Measurements from ENCODE around the gene GPX4.

The GPX4 gene

DNA sequence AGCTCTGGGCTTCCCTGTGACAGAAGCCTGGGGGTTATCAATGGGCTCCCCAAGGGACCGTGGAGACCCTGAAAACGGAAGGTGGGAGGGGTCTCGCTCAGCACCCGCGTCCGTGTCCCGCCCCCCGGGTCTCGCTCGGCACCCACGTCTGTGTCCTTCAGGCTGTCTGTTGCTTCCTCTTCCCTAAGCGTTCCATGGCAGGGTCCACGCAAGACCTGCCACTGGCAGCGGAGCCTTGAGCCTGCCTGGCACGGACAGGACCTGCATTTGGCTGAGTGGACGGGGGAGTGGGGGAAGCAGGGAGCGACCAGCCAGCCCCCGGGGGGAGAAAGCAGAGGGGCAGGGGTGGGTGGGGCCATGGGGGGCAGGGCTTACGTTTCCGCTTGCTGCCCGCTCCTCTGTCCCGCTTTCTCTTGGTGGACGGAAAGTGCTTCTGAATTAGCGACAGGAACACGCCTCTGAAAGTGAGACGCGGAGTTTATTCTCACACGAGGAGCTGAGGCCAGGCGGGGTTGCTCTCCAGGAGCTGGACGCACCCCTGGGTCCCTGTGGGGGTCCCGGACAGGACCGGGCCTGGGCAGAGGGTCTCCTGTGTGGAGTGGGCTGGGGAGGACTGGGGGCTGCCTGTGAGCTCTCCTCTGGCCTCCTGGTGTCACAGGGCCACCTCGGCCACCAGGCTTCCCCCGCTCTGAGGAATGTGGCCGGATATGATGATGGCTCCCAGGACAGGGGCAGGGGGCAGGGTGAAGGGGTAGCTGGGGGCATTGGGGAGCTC lies 12.0 kb downstream of the GPX4 start:
- no peaks in the 10 kb centered on the region for H3K9me3 ChIP-seq (ENCODE audit: control insufficient read depth in 1 of 2, low read length in 2 of 2)
- no peaks in the 10 kb centered on the region for H3K27me3 ChIP-seq (ENCODE audit: low read depth, low read length)
- H3K4me3 ChIP-seq (ENCODE audit: low read depth in 1 of 2, low read length in 2 of 2) = no peak overlapping the region
- no peak overlapping the region for H3K27ac ChIP-seq (ENCODE audit: low read length)
- H3K36me3 ChIP-seq (ENCODE audit: control insufficient read depth in 1 of 2, insufficient read depth in 2 of 2, low read length in 2 of 2) = peaks cover 32 to 79% of the 10 kb centered on the region in 2 donors
- H3K4me1 ChIP-seq (ENCODE audit: control insufficient read depth in 1 of 2, insufficient read depth in 2 of 2, low read length in 2 of 2) = peaks cover 0 to 25% of the 10 kb centered on the region in 2 donors

DNA sequence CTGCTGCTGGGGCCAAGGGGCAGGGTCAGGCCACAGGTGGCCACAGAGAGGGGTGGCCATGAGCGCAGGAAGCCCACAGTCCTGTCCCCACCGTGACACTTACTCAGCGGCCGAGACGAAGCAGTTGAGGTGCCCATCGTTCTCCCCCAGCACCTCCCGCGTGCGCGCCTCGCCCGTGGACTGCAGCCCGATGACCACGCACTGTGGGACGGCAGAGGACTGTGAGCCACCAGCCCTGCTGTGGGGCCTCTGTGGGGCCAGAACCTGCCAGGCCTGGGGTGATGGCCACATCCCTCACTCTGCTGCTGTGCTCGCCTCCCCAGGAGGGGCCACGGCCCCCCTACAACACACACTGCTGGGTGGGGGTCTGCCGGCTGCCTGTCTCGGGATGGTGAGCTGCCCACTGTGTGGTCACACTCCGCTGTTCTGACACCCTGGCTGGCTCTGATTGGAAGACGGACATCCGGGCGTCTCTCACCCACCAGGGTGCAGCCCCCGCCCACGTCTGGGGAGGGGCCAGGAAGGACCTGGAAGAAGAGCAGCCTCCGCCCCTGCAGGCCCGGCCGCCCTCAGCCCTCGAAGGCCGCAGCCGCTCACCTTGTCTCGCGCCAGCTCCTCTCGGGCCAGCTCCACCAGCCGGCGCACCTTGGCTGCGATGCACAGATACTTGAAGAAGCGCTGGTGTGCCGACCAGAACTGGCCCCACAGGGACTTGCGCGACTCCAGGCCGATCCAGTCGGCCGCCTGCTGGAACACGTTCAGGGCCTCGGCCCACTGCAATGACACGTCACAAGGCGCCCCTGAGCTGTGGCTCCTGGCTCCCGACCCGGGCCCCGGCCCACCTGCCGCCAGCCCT lies 13.2 kb downstream of the GPX4 start:
- peaks cover 36 to 82% of the 10 kb centered on the region in 2 donors for H3K36me3 ChIP-seq (ENCODE audit: control insufficient read depth in 1 of 2, insufficient read depth in 2 of 2, low read length in 2 of 2)
- H3K27ac ChIP-seq (ENCODE audit: low read length) = no peak overlapping the region
- H3K4me3 ChIP-seq (ENCODE audit: low read depth in 1 of 2, low read length in 2 of 2) = no peak overlapping the region
- H3K4me1 ChIP-seq (ENCODE audit: control insufficient read depth in 1 of 2, insufficient read depth in 2 of 2, low read length in 2 of 2) = peaks cover 0 to 23% of the 10 kb centered on the region in 2 donors
- no peaks in the 10 kb centered on the region for H3K9me3 ChIP-seq (ENCODE audit: control insufficient read depth in 1 of 2, low read length in 2 of 2)
- no peaks in the 10 kb centered on the region for H3K27me3 ChIP-seq (ENCODE audit: low read depth, low read length)

DNA sequence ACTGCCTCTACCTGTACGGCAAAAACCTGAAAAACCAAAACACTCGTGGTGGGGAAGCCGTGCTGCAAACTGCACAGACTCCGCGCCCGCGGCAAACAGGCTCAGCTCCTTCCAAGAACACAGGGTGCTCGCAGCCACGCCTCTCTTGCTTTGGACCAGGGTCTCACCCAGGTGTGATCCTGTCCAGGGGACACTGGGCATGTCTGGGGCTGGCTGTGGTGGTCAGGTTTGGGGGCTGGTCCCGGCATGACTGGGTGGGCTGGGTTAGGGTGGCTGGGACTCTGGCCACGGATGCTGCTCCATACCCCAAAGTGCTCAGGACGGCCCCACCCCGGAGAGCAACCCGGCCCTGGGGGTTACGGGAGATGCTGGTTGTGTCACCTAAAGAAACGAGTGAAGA lies 13.9 kb downstream of the GPX4 start:
- Histone ChIP-seq H3K27ac (ENCODE audit: low read length) (no peak overlapping the region), H3K36me3 (ENCODE audit: control insufficient read depth in 1 of 2, insufficient read depth in 2 of 2, low read length in 2 of 2) (peaks cover 40 to 83% of the 10 kb centered on the region in 2 donors), H3K4me3 (ENCODE audit: low read depth in 1 of 2, low read length in 2 of 2) (no peak overlapping the region), H3K27me3 (ENCODE audit: low read depth, low read length) (no peaks in the 10 kb centered on the region), H3K9me3 (ENCODE audit: control insufficient read depth in 1 of 2, low read length in 2 of 2) (no peaks in the 10 kb centered on the region), H3K4me1 (ENCODE audit: control insufficient read depth in 1 of 2, insufficient read depth in 2 of 2, low read length in 2 of 2) (peaks cover 0 to 16% of the 10 kb centered on the region in 2 donors)

DNA sequence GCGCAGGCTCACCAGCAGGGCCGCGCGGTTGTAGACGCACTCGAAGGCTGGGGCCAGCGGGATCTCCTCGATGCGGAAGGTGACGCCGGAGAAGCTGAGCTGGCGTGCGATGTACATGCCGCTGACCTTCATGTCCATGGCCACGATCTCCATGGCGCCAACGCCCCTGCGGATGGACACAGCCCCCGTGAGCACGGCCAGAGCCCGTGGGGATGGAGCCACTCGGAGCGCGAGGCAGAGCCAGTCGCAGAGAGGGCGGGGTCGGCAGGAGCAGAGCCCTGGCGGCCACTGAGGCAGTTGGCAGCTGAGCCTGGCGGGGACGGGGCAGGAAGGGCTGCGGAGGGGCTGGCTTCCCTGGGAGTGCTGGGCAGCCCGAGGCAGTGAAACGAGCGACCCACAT lies 15.2 kb downstream of the GPX4 start:
- H3K27me3 ChIP-seq (ENCODE audit: low read depth, low read length) = no peaks in the 10 kb centered on the region
- H3K27ac ChIP-seq (ENCODE audit: low read length) = no peak overlapping the region
- peaks cover 39 to 90% of the 10 kb centered on the region in 2 donors for H3K36me3 ChIP-seq (ENCODE audit: control insufficient read depth in 1 of 2, insufficient read depth in 2 of 2, low read length in 2 of 2)
- no peaks in the 10 kb centered on the region for H3K9me3 ChIP-seq (ENCODE audit: control insufficient read depth in 1 of 2, low read length in 2 of 2)
- H3K4me3 ChIP-seq (ENCODE audit: low read depth in 1 of 2, low read length in 2 of 2) = no peak overlapping the region
- H3K4me1 ChIP-seq (ENCODE audit: control insufficient read depth in 1 of 2, insufficient read depth in 2 of 2, low read length in 2 of 2) = peaks cover 0 to 11% of the 10 kb centered on the region in 2 donors

DNA sequence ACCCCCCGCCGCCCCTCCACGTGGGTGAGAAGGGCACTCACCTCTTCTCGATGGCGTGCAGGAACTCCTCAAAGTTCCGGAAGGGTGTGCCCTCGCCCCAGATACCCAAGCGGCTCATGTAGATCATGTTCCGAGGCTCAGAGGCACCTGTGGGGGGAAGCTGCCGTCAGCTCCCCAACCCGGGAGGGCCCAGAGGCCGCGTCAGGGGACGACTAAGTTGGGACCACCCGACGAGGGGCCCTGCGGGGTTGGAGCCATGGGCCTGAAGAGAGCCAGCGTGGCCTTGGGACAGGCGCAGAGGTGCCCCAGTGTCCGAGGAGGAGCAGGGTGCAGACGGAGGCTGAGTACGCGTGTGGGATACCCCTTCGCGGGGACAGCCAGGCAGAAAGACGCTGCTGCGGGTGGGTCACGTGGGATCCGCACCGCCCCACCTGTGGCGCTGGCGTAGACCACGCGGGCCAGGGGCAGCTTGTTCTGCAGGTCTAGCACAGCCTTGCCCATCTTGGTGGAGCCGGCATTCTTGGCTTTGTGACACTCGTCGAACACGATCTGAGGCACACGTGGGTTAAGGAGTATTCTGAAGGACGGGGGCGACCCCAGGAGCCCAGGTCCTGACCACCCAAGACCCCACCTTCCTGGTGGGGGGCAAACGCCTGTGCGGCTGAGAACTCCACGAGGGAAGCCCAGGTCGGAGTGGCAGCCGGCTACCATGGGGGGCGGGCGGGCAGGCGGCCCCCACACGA lies 15.9 kb downstream of the GPX4 start:
- Histone ChIP-seq H3K4me1 (ENCODE audit: control insufficient read depth in 1 of 2, insufficient read depth in 2 of 2, low read length in 2 of 2) (peaks cover 0 to 7% of the 10 kb centered on the region in 2 donors), H3K4me3 (ENCODE audit: low read depth in 1 of 2, low read length in 2 of 2) (no peak overlapping the region), H3K27ac (ENCODE audit: low read length) (no peak overlapping the region), H3K9me3 (ENCODE audit: control insufficient read depth in 1 of 2, low read length in 2 of 2) (no peaks in the 10 kb centered on the region), H3K27me3 (ENCODE audit: low read depth, low read length) (no peaks in the 10 kb centered on the region), H3K36me3 (ENCODE audit: control insufficient read depth in 1 of 2, insufficient read depth in 2 of 2, low read length in 2 of 2) (peaks cover 39 to 91% of the 10 kb centered on the region in 2 donors)

DNA sequence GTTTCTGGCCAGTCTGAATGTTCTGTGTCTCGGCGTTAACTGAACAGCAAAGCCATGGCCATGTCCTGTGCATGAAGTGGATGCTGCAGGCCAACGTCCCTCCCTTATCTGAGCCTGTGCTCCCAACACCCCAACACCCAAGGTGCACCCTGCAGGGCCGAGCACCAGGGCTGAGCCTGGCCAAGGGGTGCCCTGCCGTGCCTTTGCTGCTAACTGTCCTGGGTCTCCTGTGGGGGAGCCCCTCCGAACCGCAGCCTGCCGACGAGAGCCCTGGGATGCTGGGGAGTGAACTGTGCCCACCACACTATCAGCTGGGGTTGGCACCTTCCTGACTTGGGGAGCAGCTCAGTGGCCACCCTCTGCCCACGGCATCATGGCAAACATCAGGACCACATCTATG lies 17.6 kb downstream of the GPX4 start:
- H3K4me1 ChIP-seq (ENCODE audit: control insufficient read depth in 1 of 2, insufficient read depth in 2 of 2, low read length in 2 of 2) = peaks cover 0 to 7% of the 10 kb centered on the region in 2 donors
- H3K4me3 ChIP-seq (ENCODE audit: low read depth in 1 of 2, low read length in 2 of 2) = no peak overlapping the region
- H3K27ac ChIP-seq (ENCODE audit: low read length) = no peak overlapping the region
- peaks cover 40 to 95% of the 10 kb centered on the region in 2 donors for H3K36me3 ChIP-seq (ENCODE audit: control insufficient read depth in 1 of 2, insufficient read depth in 2 of 2, low read length in 2 of 2)
- no peaks in the 10 kb centered on the region for H3K27me3 ChIP-seq (ENCODE audit: low read depth, low read length)
- H3K9me3 ChIP-seq (ENCODE audit: control insufficient read depth in 1 of 2, low read length in 2 of 2) = no peaks in the 10 kb centered on the region

DNA sequence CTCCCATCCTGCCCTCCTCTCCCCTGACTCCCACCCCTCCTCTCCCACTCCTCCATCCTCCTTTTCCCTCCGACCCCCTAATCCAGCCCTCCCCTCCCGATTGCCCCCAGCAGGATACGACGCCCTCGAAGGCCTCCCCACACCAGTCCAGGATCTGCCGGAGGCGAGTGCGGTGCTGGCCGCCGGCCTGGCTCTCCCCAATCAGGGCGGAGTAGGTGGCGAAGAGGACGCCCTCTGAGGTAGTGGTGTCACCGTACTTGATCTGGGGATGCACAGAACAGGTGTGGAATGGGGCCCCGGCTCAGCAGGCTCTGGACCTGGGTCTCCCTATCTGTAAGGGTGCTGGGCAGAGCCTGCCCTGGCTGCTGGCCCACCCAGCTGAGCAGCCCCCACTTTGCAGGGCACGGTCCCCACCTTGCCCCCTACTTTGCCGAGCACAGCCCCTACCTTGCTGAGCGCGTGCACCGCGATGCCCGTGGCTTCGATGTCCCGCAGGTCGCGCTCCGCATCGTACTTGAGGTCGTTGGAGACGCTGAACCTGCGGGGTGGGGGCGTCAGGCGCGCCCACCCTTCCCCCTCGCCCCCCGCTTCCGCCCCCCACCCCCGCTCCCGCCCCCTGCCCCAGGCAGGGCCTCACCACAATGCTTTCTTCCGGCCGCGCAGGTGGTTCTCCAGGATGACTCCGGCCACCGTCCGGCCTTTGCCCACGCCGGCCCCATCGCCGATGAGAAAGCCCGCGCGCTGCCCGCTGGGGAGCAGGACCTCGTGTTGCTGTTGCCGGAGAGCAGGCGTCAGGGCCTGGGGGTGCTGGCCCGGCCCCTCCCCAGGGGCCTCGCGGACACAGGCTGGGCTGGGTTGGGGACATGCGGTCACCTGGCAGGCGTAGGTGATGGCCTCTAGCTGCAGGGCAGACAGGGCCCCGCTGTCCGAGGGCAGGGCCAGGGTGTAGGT lies 18.5 kb downstream of the GPX4 start:
- Histone ChIP-seq H3K4me1 (ENCODE audit: control insufficient read depth in 1 of 2, insufficient read depth in 2 of 2, low read length in 2 of 2) (peaks cover 0 to 7% of the 10 kb centered on the region in 2 donors), H3K4me3 (ENCODE audit: low read depth in 1 of 2, low read length in 2 of 2) (no peak overlapping the region), H3K36me3 (ENCODE audit: control insufficient read depth in 1 of 2, insufficient read depth in 2 of 2, low read length in 2 of 2) (peaks cover 39 to 95% of the 10 kb centered on the region in 2 donors), H3K27me3 (ENCODE audit: low read depth, low read length) (no peaks in the 10 kb centered on the region), H3K27ac (ENCODE audit: low read length) (no peak overlapping the region), H3K9me3 (ENCODE audit: control insufficient read depth in 1 of 2, low read length in 2 of 2) (no peaks in the 10 kb centered on the region)

DNA sequence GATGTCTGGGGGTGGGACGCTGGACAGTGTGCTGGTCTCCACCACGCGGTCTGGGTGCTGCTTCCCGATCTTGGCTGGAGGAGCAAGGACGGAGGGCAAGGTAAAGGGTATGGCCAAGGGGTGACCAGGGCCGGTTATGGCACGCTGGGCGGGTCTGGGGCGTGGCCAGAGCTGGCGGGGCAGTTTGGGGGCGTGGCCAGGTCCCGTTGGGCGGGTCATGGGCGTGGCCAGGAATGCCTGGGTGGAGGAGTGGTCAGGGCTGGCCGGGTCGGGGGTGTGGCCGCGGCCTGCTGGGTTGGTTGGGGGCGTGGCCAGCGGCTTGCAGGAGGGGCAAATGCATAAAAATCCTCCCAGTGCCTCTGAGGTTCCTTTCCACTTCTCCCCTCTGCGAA lies 19.2 kb downstream of the GPX4 start:
- H3K4me3 ChIP-seq (ENCODE audit: low read depth in 1 of 2, low read length in 2 of 2) = no peak overlapping the region
- peaks cover 0 to 7% of the 10 kb centered on the region in 2 donors for H3K4me1 ChIP-seq (ENCODE audit: control insufficient read depth in 1 of 2, insufficient read depth in 2 of 2, low read length in 2 of 2)
- no peaks in the 10 kb centered on the region for H3K27me3 ChIP-seq (ENCODE audit: low read depth, low read length)
- H3K27ac ChIP-seq (ENCODE audit: low read length) = no peak overlapping the region
- peaks cover 35 to 95% of the 10 kb centered on the region in 2 donors for H3K36me3 ChIP-seq (ENCODE audit: control insufficient read depth in 1 of 2, insufficient read depth in 2 of 2, low read length in 2 of 2)
- H3K9me3 ChIP-seq (ENCODE audit: control insufficient read depth in 1 of 2, low read length in 2 of 2) = no peaks in the 10 kb centered on the region

DNA sequence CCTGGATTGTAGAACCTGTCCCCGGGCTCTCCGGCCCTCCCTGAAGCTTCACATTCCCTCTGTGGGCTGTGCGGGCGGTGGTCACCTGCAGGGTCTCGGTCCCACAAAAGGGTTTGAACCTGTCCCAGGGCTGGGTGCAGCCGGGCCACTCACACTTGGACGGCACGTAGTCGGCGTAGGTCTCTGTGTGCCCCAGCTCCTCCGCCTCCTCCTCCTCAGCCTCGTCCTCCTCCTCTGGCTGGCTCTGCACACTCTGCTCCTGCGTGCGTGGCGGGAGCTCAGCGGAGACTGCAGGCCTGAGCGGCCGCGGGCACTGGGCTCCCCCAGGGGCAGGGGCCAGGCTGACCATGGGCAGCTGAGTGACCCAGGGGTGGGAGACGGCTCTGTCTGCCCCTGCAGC lies 19.6 kb downstream of the GPX4 start:
- H3K27ac ChIP-seq (ENCODE audit: low read length) = no peak overlapping the region
- H3K4me1 ChIP-seq (ENCODE audit: control insufficient read depth in 1 of 2, insufficient read depth in 2 of 2, low read length in 2 of 2) = peaks cover 0 to 7% of the 10 kb centered on the region in 2 donors
- H3K27me3 ChIP-seq (ENCODE audit: low read depth, low read length) = no peaks in the 10 kb centered on the region
- no peaks in the 10 kb centered on the region for H3K9me3 ChIP-seq (ENCODE audit: control insufficient read depth in 1 of 2, low read length in 2 of 2)
- no peak overlapping the region for H3K4me3 ChIP-seq (ENCODE audit: low read depth in 1 of 2, low read length in 2 of 2)
- peaks cover 35 to 93% of the 10 kb centered on the region in 2 donors for H3K36me3 ChIP-seq (ENCODE audit: control insufficient read depth in 1 of 2, insufficient read depth in 2 of 2, low read length in 2 of 2)

DNA sequence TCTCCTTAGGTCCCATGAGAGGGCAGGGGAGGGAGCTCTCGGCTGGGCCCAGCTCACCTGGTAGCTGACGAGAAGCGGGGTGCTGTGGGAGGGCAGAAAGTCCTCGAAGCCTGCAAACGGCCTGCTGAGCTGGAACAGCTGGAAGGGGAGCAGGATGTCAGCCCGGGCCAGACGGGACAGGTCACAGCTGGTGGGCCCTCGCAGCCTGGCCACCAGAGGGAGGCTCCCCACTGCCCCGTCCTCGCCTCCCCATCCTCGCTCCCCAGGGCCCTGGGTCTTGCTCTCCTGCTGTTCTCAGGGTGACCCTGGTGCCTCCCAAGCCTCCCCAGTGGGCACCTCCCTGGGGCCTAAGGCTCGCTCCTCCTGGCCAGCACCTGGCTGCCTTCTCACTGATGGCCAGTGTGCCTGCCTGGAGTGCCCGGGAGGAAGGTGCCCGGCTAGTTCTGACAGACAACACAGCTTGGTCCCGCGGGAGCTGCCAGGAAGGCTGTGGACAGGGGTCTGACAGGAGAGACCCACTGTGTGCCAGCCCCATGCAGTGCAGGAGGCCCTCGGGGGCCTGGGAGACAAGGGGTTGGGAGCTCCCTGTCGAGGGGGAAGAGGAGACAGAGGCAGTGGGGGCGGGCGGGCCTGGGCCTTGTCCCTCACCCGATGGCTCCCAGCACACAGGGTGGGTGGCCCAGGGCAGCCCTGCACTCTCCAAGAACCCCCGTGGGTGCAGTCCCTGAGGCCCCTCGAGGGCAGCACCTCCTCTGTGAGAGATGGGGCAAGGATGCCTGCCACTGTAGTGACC lies 20.3 kb downstream of the GPX4 start:
- Histone ChIP-seq H3K27me3 (ENCODE audit: low read depth, low read length) (no peaks in the 10 kb centered on the region), H3K9me3 (ENCODE audit: control insufficient read depth in 1 of 2, low read length in 2 of 2) (no peaks in the 10 kb centered on the region), H3K4me1 (ENCODE audit: control insufficient read depth in 1 of 2, insufficient read depth in 2 of 2, low read length in 2 of 2) (peaks cover 0 to 7% of the 10 kb centered on the region in 2 donors), H3K36me3 (ENCODE audit: control insufficient read depth in 1 of 2, insufficient read depth in 2 of 2, low read length in 2 of 2) (peaks cover 35 to 86% of the 10 kb centered on the region in 2 donors), H3K27ac (ENCODE audit: low read length) (no peak overlapping the region), H3K4me3 (ENCODE audit: low read depth in 1 of 2, low read length in 2 of 2) (no peak overlapping the region)

All from muscle layer of duodenum (tissue), 2 donors.